Trophoblast cell (in vitro differentiated cells and primary cell): ENCODE data around the gene TFIP11.
A peak's percentile ranks its signal among the peaks of the same experiment; 100 is the strongest.

Source experiments
- DNase-seq, 2 donors: peaks; one replicate each; pipeline ENCODE4 v3.0.0-alpha.2; 2016
- H2AFZ ChIP-seq: 2 replicates; pipeline ENCODE4 v1.6.1; 2013; ENCODE audit warnings: low read length, moderate library complexity, mild to moderate bottlenecking; ENCODE audit not compliant: insufficient read depth, poor library complexity
- H2AK5ac ChIP-seq: 2 replicates; pipeline ENCODE4 v1.6.1; 2013; ENCODE audit warnings: mild to moderate bottlenecking, low read length
- H2BK120ac ChIP-seq: 2 replicates; pipeline ENCODE4 v1.6.1; 2013; ENCODE audit warnings: low read length, mild to moderate bottlenecking, moderate library complexity; ENCODE audit not compliant: insufficient read depth, poor library complexity
- H2BK12ac ChIP-seq: 2 replicates; pipeline ENCODE4 v1.6.1; 2013; ENCODE audit warnings: mild to moderate bottlenecking, low read length, moderate library complexity
- H2BK5ac ChIP-seq: 2 replicates; pipeline ENCODE4 v1.6.1; 2013; ENCODE audit warnings: low read length, low read depth, moderate library complexity, mild to moderate bottlenecking; ENCODE audit not compliant: poor library complexity
- H3K14ac ChIP-seq: 2 replicates; pipeline ENCODE4 v1.6.1; 2013; ENCODE audit warnings: mild to moderate bottlenecking, low read length
- H3K18ac ChIP-seq: 2 replicates; pipeline ENCODE4 v1.6.1; 2013; ENCODE audit warnings: mild to moderate bottlenecking, low read length
- H3K23ac ChIP-seq: 2 replicates; pipeline ENCODE4 v1.6.1; 2013; ENCODE audit warnings: low read length
- H3K27ac ChIP-seq: 2 replicates; pipeline ENCODE4 v1.5.1; 2013; ENCODE audit warnings: low read depth, mild to moderate bottlenecking, inconsistent platforms, low read length, moderate library complexity
- H3K27me3 ChIP-seq: 2 replicates; pipeline ENCODE4 v1.6.1; 2013; ENCODE audit warnings: inconsistent platforms, mild to moderate bottlenecking, low read length, moderate library complexity; ENCODE audit not compliant: insufficient read depth
- H3K36me3 ChIP-seq, 2 experiments: 1 replicate in 1 of 2; 2 replicates in 1 of 2; pipeline ENCODE4 v1.6.1; 2013; ENCODE audit warnings: low read length in 2 of 2, mild to moderate bottlenecking in 2 of 2, moderate library complexity in 1 of 2; ENCODE audit not compliant: insufficient read depth in 2 of 2, control insufficient read depth in 1 of 2
- H3K4ac ChIP-seq: 2 replicates; pipeline ENCODE4 v1.6.1; 2013; ENCODE audit warnings: low read depth, mild to moderate bottlenecking, low read length, moderate library complexity
- H3K4me1 ChIP-seq, 2 experiments: 1 replicate in 1 of 2; 2 replicates in 1 of 2; pipeline ENCODE4 v1.6.1; 2013; ENCODE audit warnings: low read length in 2 of 2, mild to moderate bottlenecking in 2 of 2, moderate library complexity in 1 of 2; ENCODE audit not compliant: insufficient read depth in 2 of 2, control insufficient read depth in 1 of 2
- H3K4me2 ChIP-seq: 2 replicates; pipeline ENCODE4 v1.6.1; 2013; ENCODE audit warnings: inconsistent platforms, mild to moderate bottlenecking, low read length, moderate library complexity
- H3K4me3 ChIP-seq: 2 replicates; pipeline ENCODE4 v1.5.1; 2013; ENCODE audit warnings: mild to moderate bottlenecking, low read depth, low read length, inconsistent platforms
- H3K79me1 ChIP-seq: one replicate; pipeline ENCODE4 v1.6.1; 2013; ENCODE audit warnings: low read length
- H3K79me2 ChIP-seq: 2 replicates; pipeline ENCODE4 v1.6.1; 2013; ENCODE audit warnings: low read length, mild to moderate bottlenecking; ENCODE audit not compliant: control insufficient read depth, insufficient read depth, poor library complexity
- H3K9ac ChIP-seq: 2 replicates; pipeline ENCODE4 v1.6.1; 2013; ENCODE audit warnings: mild to moderate bottlenecking, low read length
- H3K9me3 ChIP-seq: 2 replicates; pipeline ENCODE4 v1.6.1; 2013; ENCODE audit warnings: low read depth, mild to moderate bottlenecking, control low read depth, inconsistent platforms, low read length; ENCODE audit not compliant: insufficient read depth
- H4K12ac ChIP-seq: 2 replicates; pipeline ENCODE4 v1.6.1; 2013; ENCODE audit warnings: low read depth, mild to moderate bottlenecking, low read length, moderate library complexity
- H4K8ac ChIP-seq: 2 replicates; pipeline ENCODE4 v1.6.1; 2013; ENCODE audit warnings: low read depth, mild to moderate bottlenecking, low read length, moderate library complexity
- H4K91ac ChIP-seq: one replicate; pipeline ENCODE4 v1.6.1; 2013; ENCODE audit warnings: low read depth, mild to moderate bottlenecking, low read length, moderate library complexity
- whole genome bisulfite sequencing: extraction: QIAGEN DNeasy Blood & Tissue Kit; methylation state at CpG from one replicate; pipeline ENCODE4 v1.1.7; 2013; ENCODE audit warnings: missing lambda C conversion rate; ENCODE audit not compliant: insufficient read length, insufficient coverage; ENCODE audit errors: extremely low coverage; 5-methylcytosine and 5-hydroxymethylcytosine counted together

The TFIP11 gene

GRCh38 chr22:26501996-26502395 is 10.3 kb downstream of the TFIP11 start:
- Histone ChIP-seq H3K79me2 (no peaks in the 10 kb centered on the region), H3K18ac (no peak overlapping the region), H3K4me2 (no peak overlapping the region), H3K9me3 (no peaks in the 10 kb centered on the region), H4K12ac (no peak overlapping the region), H4K8ac (no peak overlapping the region), H3K23ac (no peak overlapping the region), H3K9ac (no peak overlapping the region), H3K4me3 (no peak overlapping the region), H4K91ac (no peak overlapping the region), H3K36me3 (peaks cover 39 to 56% of the 10 kb centered on the region in 2 experiments), H2AK5ac (no peak overlapping the region), H2BK5ac (no peak overlapping the region), H3K27ac (no peak overlapping the region), H3K14ac (no peak overlapping the region), H3K27me3 (no peaks in the 10 kb centered on the region), H3K79me1 (no peaks in the 10 kb centered on the region), H3K4ac (no peak overlapping the region), H2BK120ac (no peak overlapping the region), H2AFZ (no peak overlapping the region), H2BK12ac (no peak overlapping the region), H3K4me1 (no peaks in the 10 kb centered on the region)
- DNase-seq: no peak
- WGBS: no CpG with 5 or more reads among the region's 2 CpGs

- no peaks in the 10 kb centered on the region for H3K27me3 ChIP-seq
Measured at GRCh38 chr22:26499188-26499703, 13.0 kb downstream of the TFIP11 start.

GRCh38 chr22:26496456-26496855 is 15.8 kb downstream of the TFIP11 start:
- Histone ChIP-seq H2BK5ac (no peak overlapping the region), H3K27me3 (no peaks in the 10 kb centered on the region), H2AFZ (no peak overlapping the region), H3K9me3 (no peaks in the 10 kb centered on the region), H4K8ac (no peak overlapping the region), H3K27ac (no peak overlapping the region), H3K9ac (no peak overlapping the region), H2BK120ac (no peak overlapping the region), H3K4me1 (no peaks in the 10 kb centered on the region), H3K18ac (no peak overlapping the region), H3K4me2 (no peak overlapping the region), H3K36me3 (peaks cover 48 to 62% of the 10 kb centered on the region in 2 experiments), H3K4ac (no peak overlapping the region), H2BK12ac (no peak overlapping the region), H3K14ac (no peak overlapping the region), H3K79me1 (no peaks in the 10 kb centered on the region), H3K23ac (no peak overlapping the region), H3K79me2 (no peaks in the 10 kb centered on the region), H2AK5ac (no peak overlapping the region), H4K12ac (no peak overlapping the region), H3K4me3 (no peak overlapping the region), H4K91ac (no peak overlapping the region)
- peak in 1 of 2 donors; percentile 38 for DNase-seq
- no CpG with 5 or more reads among the region's 4 CpGs for WGBS

More at GRCh38 chr22:26499188-26499703, 13.0 kb downstream of the TFIP11 start:
- no peak overlapping the region for H4K12ac ChIP-seq
- no peak overlapping the region for H3K27ac ChIP-seq
- H3K79me2 ChIP-seq: no peaks in the 10 kb centered on the region
- H2BK5ac ChIP-seq: no peak overlapping the region
- H4K8ac ChIP-seq: no peak overlapping the region
- peaks cover 36 to 58% of the 10 kb centered on the region in 2 experiments for H3K36me3 ChIP-seq
- DNase-seq: no peak
- no peak overlapping the region for H4K91ac ChIP-seq
- no peak overlapping the region for H3K4me3 ChIP-seq
- H3K4me1 ChIP-seq: no peaks in the 10 kb centered on the region
- H3K4ac ChIP-seq: no peak overlapping the region
- no peak overlapping the region for H3K23ac ChIP-seq
- H2BK12ac ChIP-seq: no peak overlapping the region
- no peak overlapping the region for H3K14ac ChIP-seq
- H2BK120ac ChIP-seq: no peak overlapping the region
- H3K4me2 ChIP-seq: no peak overlapping the region
- no peaks in the 10 kb centered on the region for H3K79me1 ChIP-seq
- H3K9ac ChIP-seq: no peak overlapping the region
- no peak overlapping the region for H3K18ac ChIP-seq
- no peak overlapping the region for H2AFZ ChIP-seq
- no CpG with 5 or more reads among the region's 25 CpGs for WGBS
- H2AK5ac ChIP-seq: no peak overlapping the region
- H3K9me3 ChIP-seq: no peaks in the 10 kb centered on the region

- Histone ChIP-seq H3K36me3 (peaks cover 47 to 70% of the 10 kb centered on the region in 2 experiments), H4K8ac (no peak overlapping the region), H3K79me2 (no peaks in the 10 kb centered on the region), H3K14ac (no peak overlapping the region), H3K9me3 (no peaks in the 10 kb centered on the region), H3K27ac (no peak overlapping the region), H2AFZ (no peak overlapping the region), H3K79me1 (no peaks in the 10 kb centered on the region), H2BK5ac (no peak overlapping the region), H4K91ac (no peak overlapping the region), H3K4me1 (no peaks in the 10 kb centered on the region), H3K23ac (no peak overlapping the region), H3K4me2 (no peak overlapping the region), H3K4ac (no peak overlapping the region), H2BK12ac (no peak overlapping the region), H3K9ac (no peak overlapping the region), H4K12ac (no peak overlapping the region), H3K27me3 (no peaks in the 10 kb centered on the region), H2AK5ac (no peak overlapping the region), H3K4me3 (no peak overlapping the region), H2BK120ac (no peak overlapping the region), H3K18ac (no peak overlapping the region)
- no peak for DNase-seq
Measured at GRCh38 chr22:26494506-26494905, 17.8 kb downstream of the TFIP11 start.
